Measurements from ENCODE around the gene PRMT1. TPM values are rescaled to one million over a fixed set of nuclear protein-coding genes. Genes with fewer than 3 reads are reported as not detected.

The PRMT1 gene
- total and polyA plus RNA-seq, 2 donors (not counting 1 experiment from before 2014, with no cell fraction given) = 175 to 310 TPM

Small RNA genes within 50 kb of the gene (small RNA-seq; reads per million reads assigned to genes)
- not detected for gene MIR5088 (ENCODE audit: insufficient read length, low read depth, low replicate concordance)

Other genes starting within 250 kb of the PRMT1 start
- 0.29 and 0.89 TPM in 2 replicates for gene SLC17A7, start 235.7 kb upstream of the PRMT1 start, total RNA-seq
- gene SLC17A7, start 235.7 kb upstream of the PRMT1 start, polyA plus RNA-seq = 0.40 and 0.60 TPM in 2 replicates
- 168 and 184 TPM in 2 replicates for gene PIH1D1, start 225.5 kb upstream of the PRMT1 start, total RNA-seq
- 158 and 170 TPM in 2 replicates for gene PIH1D1, start 225.5 kb upstream of the PRMT1 start, polyA plus RNA-seq
- gene ALDH16A1, start 224.0 kb upstream of the PRMT1 start, total RNA-seq = 65.8 and 73.6 TPM in 2 replicates
- gene ALDH16A1, start 224.0 kb upstream of the PRMT1 start, polyA plus RNA-seq = 105 and 202 TPM in 2 replicates
- 27.8 and 31.0 TPM in 2 replicates for gene FLT3LG, start 203.1 kb upstream of the PRMT1 start, total RNA-seq
- 49.8 and 52.6 TPM in 2 replicates for gene FLT3LG, start 203.1 kb upstream of the PRMT1 start, polyA plus RNA-seq
- gene RPL13A, start 189.7 kb upstream of the PRMT1 start, total RNA-seq = 5,221 and 5,457 TPM in 2 replicates
- 4,869 and 6,298 TPM in 2 replicates for gene RPL13A, start 189.7 kb upstream of the PRMT1 start, polyA plus RNA-seq
- 3,882 and 4,227 TPM in 2 replicates for gene RPS11, start 180.8 kb upstream of the PRMT1 start, total RNA-seq
- 8,349 and 12,912 TPM in 2 replicates for gene RPS11, start 180.8 kb upstream of the PRMT1 start, polyA plus RNA-seq
- 44.7 and 50.4 TPM in 2 replicates for gene FCGRT, start 164.6 kb upstream of the PRMT1 start, total RNA-seq
- gene FCGRT, start 164.6 kb upstream of the PRMT1 start, polyA plus RNA-seq = 41.5 and 43.2 TPM in 2 replicates
- gene RCN3, start 149.3 kb upstream of the PRMT1 start, total RNA-seq = 2.2 and 4.1 TPM in 2 replicates
- gene RCN3, start 149.3 kb upstream of the PRMT1 start, polyA plus RNA-seq = 1.8 and 3.1 TPM in 2 replicates
- gene NOSIP, start 96.7 kb upstream of the PRMT1 start, total RNA-seq = 55.5 and 65.2 TPM in 2 replicates
- gene NOSIP, start 96.7 kb upstream of the PRMT1 start, polyA plus RNA-seq = 110 and 135 TPM in 2 replicates
- gene PRRG2, start 96.0 kb upstream of the PRMT1 start, total RNA-seq = 3.0 and 4.4 TPM in 2 replicates
- gene PRRG2, start 96.0 kb upstream of the PRMT1 start, polyA plus RNA-seq = 1.1 TPM in 2 replicates
- gene PRR12, start 86.1 kb upstream of the PRMT1 start, total RNA-seq = 70.7 and 72.3 TPM in 2 replicates
- gene PRR12, start 86.1 kb upstream of the PRMT1 start, polyA plus RNA-seq = 5.2 and 8.4 TPM in 2 replicates
- 5.6 and 6.3 TPM in 2 replicates for gene RRAS, start 37.1 kb upstream of the PRMT1 start, total RNA-seq
- 12.3 and 21.0 TPM in 2 replicates for gene RRAS, start 37.1 kb upstream of the PRMT1 start, polyA plus RNA-seq
- gene SCAF1, start 35.1 kb upstream of the PRMT1 start, total RNA-seq = 64.3 and 68.3 TPM in 2 replicates
- 17.1 and 20.2 TPM in 2 replicates for gene SCAF1, start 35.1 kb upstream of the PRMT1 start, polyA plus RNA-seq
- 233 and 251 TPM in 2 replicates for gene IRF3, start 11.4 kb upstream of the PRMT1 start, total RNA-seq
- 237 and 262 TPM in 2 replicates for gene IRF3, start 11.4 kb upstream of the PRMT1 start, polyA plus RNA-seq
- gene BCL2L12, start 11.3 kb upstream of the PRMT1 start, total RNA-seq = 17.3 and 22.1 TPM in 2 replicates
- 13.0 and 19.9 TPM in 2 replicates for gene BCL2L12, start 11.3 kb upstream of the PRMT1 start, polyA plus RNA-seq
- gene ADM5, start 12.3 kb downstream of the PRMT1 start, total RNA-seq = 5.6 and 8.8 TPM in 2 replicates
- gene ADM5, start 12.3 kb downstream of the PRMT1 start, polyA plus RNA-seq = 8.4 and 15.3 TPM in 2 replicates
- gene CPT1C, start 13.8 kb downstream of the PRMT1 start, total RNA-seq = 1.7 TPM in 1 of 2 replicates, not detected in the other
- gene CPT1C, start 13.8 kb downstream of the PRMT1 start, polyA plus RNA-seq = 0.19 and 0.30 TPM in 2 replicates
- gene TSKS, start 86.0 kb downstream of the PRMT1 start, total RNA-seq = 0.15 and 0.56 TPM in 2 replicates
- gene TSKS, start 86.0 kb downstream of the PRMT1 start, polyA plus RNA-seq = 0.18 and 1.4 TPM in 2 replicates
- gene AP2A1, start 89.7 kb downstream of the PRMT1 start, total RNA-seq = 56.9 and 62.4 TPM in 2 replicates
- gene AP2A1, start 89.7 kb downstream of the PRMT1 start, polyA plus RNA-seq = 48.4 and 49.2 TPM in 2 replicates
- 31.5 and 36.7 TPM in 2 replicates for gene FUZ, start 136.0 kb downstream of the PRMT1 start, total RNA-seq
- 30.2 and 31.7 TPM in 2 replicates for gene FUZ, start 136.0 kb downstream of the PRMT1 start, polyA plus RNA-seq
- 123 and 126 TPM in 2 replicates for gene MED25, start 141.0 kb downstream of the PRMT1 start, total RNA-seq
- gene MED25, start 141.0 kb downstream of the PRMT1 start, polyA plus RNA-seq = 83.0 and 93.0 TPM in 2 replicates
- gene PTOV1, start 173.9 kb downstream of the PRMT1 start, total RNA-seq = 225 and 230 TPM in 2 replicates
- 144 and 171 TPM in 2 replicates for gene PTOV1, start 173.9 kb downstream of the PRMT1 start, polyA plus RNA-seq
- gene PNKP, start 190.3 kb downstream of the PRMT1 start, total RNA-seq = 273 and 274 TPM in 2 replicates
- gene PNKP, start 190.3 kb downstream of the PRMT1 start, polyA plus RNA-seq = 173 and 179 TPM in 2 replicates
- gene AKT1S1, start 200.1 kb downstream of the PRMT1 start, total RNA-seq = 23.0 and 25.2 TPM in 2 replicates
- gene AKT1S1, start 200.1 kb downstream of the PRMT1 start, polyA plus RNA-seq = 15.9 and 16.6 TPM in 2 replicates
- gene TBC1D17, start 200.4 kb downstream of the PRMT1 start, total RNA-seq = 94.3 and 98.7 TPM in 2 replicates
- gene TBC1D17, start 200.4 kb downstream of the PRMT1 start, polyA plus RNA-seq = 85.7 and 89.0 TPM in 2 replicates
- gene IL4I1, start 219.6 kb downstream of the PRMT1 start, total RNA-seq = 3.1 and 3.9 TPM in 2 replicates
- 0.48 and 0.71 TPM in 2 replicates for gene IL4I1, start 219.6 kb downstream of the PRMT1 start, polyA plus RNA-seq

Measured in B cell (primary cell).